Panc1 (cell line): ENCODE measurements around the gene PKIB.

Source experiments
- CTCF ChIP-seq: fragments of 450-650 bp; IDR thresholded peaks from 2 replicates; pipeline ENCODE4 v1.5.1; 2017; ENCODE audit warnings: mild to moderate bottlenecking
- POLR2AphosphoS5 ChIP-seq: IDR thresholded peaks from 2 replicates; pipeline ENCODE4 v1.6.1; 2012; ENCODE audit warnings: mild to moderate bottlenecking, low read depth, low read length, moderate library complexity
- SIN3A ChIP-seq: IDR thresholded peaks from 2 replicates; pipeline ENCODE4 v1.6.1; 2012; ENCODE audit warnings: low read depth, mild to moderate bottlenecking, low read length, moderate library complexity, borderline replicate concordance; ENCODE audit not compliant: insufficient read depth

DNA sequence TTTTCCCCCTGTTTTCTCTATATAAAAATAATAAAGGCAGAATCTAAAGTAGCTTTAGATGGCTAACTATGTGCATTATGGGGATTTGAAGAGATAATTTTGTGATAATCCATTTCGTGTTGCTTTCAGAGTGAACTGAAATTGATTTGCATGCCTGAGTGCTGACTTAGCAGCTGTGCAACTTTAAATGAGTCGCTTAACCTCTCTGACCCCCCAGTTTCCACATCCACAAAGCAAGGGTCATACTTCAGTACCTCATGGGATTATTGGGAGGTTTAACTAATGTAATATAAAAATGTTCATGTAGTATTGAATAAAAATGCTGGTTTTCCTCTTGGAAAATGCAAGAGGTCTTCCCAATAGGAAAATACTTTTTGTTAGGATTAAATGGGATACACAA is 105.5 kb downstream of the PKIB start:
- TF ChIP-seq SIN3A (no peak), CTCF (no peak), POLR2AphosphoS5 (no peak)
